AG04450 (cell line): ENCODE measurements around the gene C20orf204. TPM values are rescaled to one million over a fixed set of nuclear protein-coding genes. Genes with fewer than 3 reads are reported as not detected.
A peak's percentile ranks its signal among the peaks of the same experiment; 100 is the strongest.

Experiments used
- CTCF ChIA-PET: fragments of 300-600, 350-600 bp; formaldehyde crosslinking; extraction: SDS; loops from one replicate; lab custom pipeline; 2022; ENCODE audit warnings: antibody characterized with exemption, inconsistent platforms; lab: Charles Lee
- POLR2A ChIA-PET: fragments of 350-600 bp; formaldehyde crosslinking; extraction: SDS; loops from one replicate; lab custom pipeline; 2021; ENCODE audit warnings: antibody characterized with exemption, inconsistent platforms; lab: Yijun Ruan, JAX
- DNase-seq: peaks from one replicate; pipeline ENCODE4 v3.0.0-alpha.2; 2011; ENCODE audit warnings: low read depth, low spot score
- H3K27ac ChIP-seq: one replicate; pipeline ENCODE4 v1.5.1; 2012; ENCODE audit warnings: low read depth, low read length, control low read depth
- H3K27me3 ChIP-seq: one replicate; pipeline ENCODE4 v1.6.0; 2012; ENCODE audit warnings: low read length; ENCODE audit not compliant: control insufficient read depth, insufficient read depth
- H3K4me3 ChIP-seq: 2 replicates; pipeline ENCODE4 v1.5.1; 2011; ENCODE audit warnings: mild to moderate bottlenecking, low read depth, low read length, control low read depth
- H3K9me3 ChIP-seq: 2 replicates; pipeline ENCODE4 v1.5.1; 2012; ENCODE audit warnings: low read length; ENCODE audit not compliant: control insufficient read depth, insufficient read depth
- polyA plus RNA-seq: library from polyadenylated mRNA; depleted of rRNA; stranded (reverse); fragments of >200 nt; gene quantifications from 2 replicates; pipeline ENCODE4 v1.2.3, GENCODE V29; 2011
- TF ChIP-seq, protein P1 (sequence below): IDR thresholded peaks from 2 replicates; pipeline ENCODE4 v1.5.1; 2011; ENCODE audit warnings: low read depth, low read length, control low read depth, inconsistent platforms

The C20orf204 gene
- polyA plus RNA-seq, 1 experiment = 0.01 TPM

DNA sequence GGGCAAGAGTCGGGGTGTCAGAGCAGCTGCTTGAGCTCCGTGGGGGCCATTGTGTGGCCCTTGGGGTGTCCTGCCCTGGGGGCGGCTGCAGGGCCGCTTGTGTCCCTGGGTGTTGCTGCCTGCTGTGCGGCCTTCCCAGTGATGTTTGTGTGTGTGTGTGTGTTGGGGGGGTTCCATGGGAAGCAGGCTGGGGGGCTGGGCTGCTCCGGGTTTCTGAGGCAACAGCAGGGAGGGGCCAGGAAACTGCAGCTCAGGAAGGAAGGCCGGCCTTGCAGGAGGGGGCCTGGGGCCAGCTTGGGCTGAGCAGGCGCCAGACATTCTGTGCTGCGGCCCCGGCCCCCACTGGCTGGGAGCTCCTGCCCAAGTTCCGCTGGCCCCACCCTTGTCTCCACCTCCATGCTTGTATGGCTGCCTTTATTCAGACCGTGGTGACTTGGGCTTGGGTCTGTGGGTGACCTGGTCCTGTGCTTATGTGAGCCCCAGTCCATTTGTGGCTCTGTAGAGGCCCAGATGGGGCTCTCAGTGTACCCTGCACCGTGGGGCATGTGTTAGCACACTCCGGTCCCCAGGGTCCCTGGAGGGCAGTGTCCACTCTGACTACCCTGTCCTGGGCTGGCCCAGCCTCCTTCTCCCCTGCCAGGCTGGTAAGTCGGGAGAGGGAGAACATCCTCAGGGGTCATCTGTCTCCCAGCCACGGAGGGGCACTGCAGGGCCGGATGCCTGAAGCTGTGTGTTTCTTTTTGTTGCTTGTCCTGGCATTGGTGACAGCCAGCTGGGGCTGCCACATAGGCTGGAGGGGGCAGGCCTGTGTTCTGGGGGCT is 18.1 kb downstream of the C20orf204 start:
- Histone ChIP-seq H3K4me3 (no peak overlapping the region), H3K27ac (no peak overlapping the region), H3K9me3 (no peaks in the 10 kb centered on the region; the same call in 1 of the 2 replicates), H3K27me3 (peaks cover 42% of the 10 kb centered on the region)
- ChIA-PET CTCF (interaction anchor here (0.6 to 1.2 kb wide), 2 partner anchors 13 to 15 kb away, joined by 3 to 4 read pairs; no protein-coding TSS in a partner anchor), POLR2A (interaction anchor here (0.8 kb wide), 1 partner anchor 28 kb away, joined by 3 read pairs; no protein-coding TSS in a partner anchor)
- DNase-seq = no peak
- TF ChIP-seq, protein P1, sequence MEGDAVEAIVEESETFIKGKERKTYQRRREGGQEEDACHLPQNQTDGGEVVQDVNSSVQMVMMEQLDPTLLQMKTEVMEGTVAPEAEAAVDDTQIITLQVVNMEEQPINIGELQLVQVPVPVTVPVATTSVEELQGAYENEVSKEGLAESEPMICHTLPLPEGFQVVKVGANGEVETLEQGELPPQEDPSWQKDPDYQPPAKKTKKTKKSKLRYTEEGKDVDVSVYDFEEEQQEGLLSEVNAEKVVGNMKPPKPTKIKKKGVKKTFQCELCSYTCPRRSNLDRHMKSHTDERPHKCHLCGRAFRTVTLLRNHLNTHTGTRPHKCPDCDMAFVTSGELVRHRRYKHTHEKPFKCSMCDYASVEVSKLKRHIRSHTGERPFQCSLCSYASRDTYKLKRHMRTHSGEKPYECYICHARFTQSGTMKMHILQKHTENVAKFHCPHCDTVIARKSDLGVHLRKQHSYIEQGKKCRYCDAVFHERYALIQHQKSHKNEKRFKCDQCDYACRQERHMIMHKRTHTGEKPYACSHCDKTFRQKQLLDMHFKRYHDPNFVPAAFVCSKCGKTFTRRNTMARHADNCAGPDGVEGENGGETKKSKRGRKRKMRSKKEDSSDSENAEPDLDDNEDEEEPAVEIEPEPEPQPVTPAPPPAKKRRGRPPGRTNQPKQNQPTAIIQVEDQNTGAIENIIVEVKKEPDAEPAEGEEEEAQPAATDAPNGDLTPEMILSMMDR = peak; percentile 28; the same call in 1 of the 2 replicates

DNA sequence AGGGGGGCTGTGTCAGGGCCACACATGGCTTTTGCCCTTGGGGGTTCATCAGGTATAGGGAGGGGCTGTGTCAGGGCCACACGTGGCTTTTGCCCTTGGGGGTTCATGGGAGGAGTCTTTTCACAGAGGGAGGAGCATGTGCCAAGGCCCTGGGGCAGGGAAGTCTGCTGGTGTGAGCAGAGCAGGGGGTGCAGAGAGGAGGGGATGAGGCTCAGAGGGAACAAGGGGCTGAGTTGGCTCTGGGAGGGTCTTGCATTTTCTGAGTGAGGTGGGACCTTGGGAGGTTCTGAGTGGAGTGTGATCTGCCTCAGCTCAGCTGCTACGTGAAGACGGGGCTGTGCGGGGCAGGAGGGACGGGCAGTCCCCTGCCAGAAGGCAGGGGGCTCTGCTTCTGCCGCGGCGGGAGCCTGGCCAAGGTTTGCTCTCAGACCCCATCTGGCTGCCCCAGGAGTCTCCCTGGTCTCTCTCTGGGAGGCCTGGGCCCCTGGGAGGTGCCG is 19.5 kb downstream of the C20orf204 start:
- H3K27ac ChIP-seq = no peak overlapping the region
- TF ChIP-seq, protein P1 = no peak
- H3K27me3 ChIP-seq = peaks cover 33% of the 10 kb centered on the region
- H3K4me3 ChIP-seq = no peak overlapping the region
- ChIA-PET POLR2A (no interaction called here), CTCF (no interaction called here)
- DNase-seq = no peak
- no peaks in the 10 kb centered on the region; the same call in 1 of the 2 replicates for H3K9me3 ChIP-seq

DNA sequence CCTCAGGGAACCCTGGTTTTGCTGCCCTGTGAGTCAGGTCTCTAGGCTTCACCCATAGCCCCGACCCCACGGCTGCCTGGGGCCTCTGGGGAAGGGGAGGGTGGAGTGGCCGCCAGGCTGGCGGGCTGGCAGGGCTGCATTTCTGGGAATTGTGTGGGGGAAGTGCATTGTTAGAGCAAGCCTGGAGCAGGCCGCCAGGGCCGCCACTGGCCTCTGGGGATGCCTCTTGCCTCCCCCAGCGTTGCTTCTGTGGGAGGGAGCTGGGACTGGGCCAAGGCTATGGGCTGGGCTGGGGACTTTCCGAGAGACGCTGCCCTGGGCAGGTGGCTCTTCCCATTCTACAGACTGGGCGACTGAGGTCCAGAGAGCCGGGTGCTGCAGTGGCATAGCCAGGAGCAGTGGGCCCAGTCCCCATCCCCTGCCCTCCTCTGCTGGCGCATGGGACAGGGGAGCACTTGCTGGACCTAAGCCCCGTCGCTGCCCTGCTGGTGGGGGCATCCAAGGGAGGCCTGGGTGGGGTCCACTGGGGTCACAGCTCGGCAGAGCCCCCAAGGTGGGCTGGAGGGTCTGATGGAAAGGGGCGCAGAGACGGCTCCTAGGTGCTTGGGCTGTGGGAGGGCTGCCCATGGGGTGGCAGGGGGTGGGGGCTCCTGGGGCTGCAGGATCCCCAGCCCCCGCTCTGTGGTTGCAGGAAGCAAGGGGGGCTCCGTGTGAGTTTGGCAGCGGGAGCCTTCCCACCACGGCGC is 20.1 kb downstream of the C20orf204 start:
- POLR2A ChIA-PET = no interaction called here
- CTCF ChIA-PET = interaction anchor here (2.0 kb wide), 1 partner anchor 16 kb away, joined by 13 read pairs; no protein-coding TSS in a partner anchor
- Histone ChIP-seq H3K27me3 (peaks cover 26% of the 10 kb centered on the region), H3K4me3 (no peak overlapping the region), H3K27ac (no peak overlapping the region), H3K9me3 (no peaks in the 10 kb centered on the region; the same call in 1 of the 2 replicates)
- no peak for DNase-seq
- TF ChIP-seq, protein P1 = no peak

DNA sequence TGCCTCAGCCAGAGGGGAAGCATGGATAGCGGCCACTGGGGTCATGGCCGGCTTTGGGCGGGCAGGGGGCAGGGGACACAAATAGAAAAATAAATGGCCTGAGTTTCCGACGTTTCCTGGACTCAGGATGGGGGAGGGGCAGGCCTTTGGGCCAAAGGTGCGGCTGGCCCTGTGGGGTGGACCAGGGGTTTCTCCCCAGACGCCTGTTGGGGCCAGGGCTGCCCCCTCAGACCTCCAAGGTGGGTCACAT is 20.6 kb downstream of the C20orf204 start:
- ChIA-PET CTCF (interaction anchor here (2.0 kb wide), 1 partner anchor 17 kb away, joined by 13 read pairs; no protein-coding TSS in a partner anchor), POLR2A (no interaction called here)
- DNase-seq = no peak
- H3K4me3 ChIP-seq = no peak overlapping the region
- no peaks in the 10 kb centered on the region; the same call in 1 of the 2 replicates for H3K9me3 ChIP-seq
- no peak overlapping the region for H3K27ac ChIP-seq
- peaks cover 23% of the 10 kb centered on the region for H3K27me3 ChIP-seq
- TF ChIP-seq, protein P1 = no peak
